Ascending aorta (tissue), 2 donors: ENCODE results near the gene MMS22L. TPM values are rescaled to one million over a fixed set of nuclear protein-coding genes. Genes with fewer than 3 reads are reported as not detected.

ENCODE experiments used
- DNase-seq, 2 donors: peaks; one replicate each; pipeline ENCODE4 v3.0.0-alpha.2; 2019; ENCODE audit warnings: low spot score in 2 of 2
- H3K27ac ChIP-seq, 2 donors: fragments of 200-600 bp; sonication (generic); one replicate each; pipeline ENCODE4 v1.5.1; 2016 to 2017; ENCODE audit warnings: mild to moderate bottlenecking in 1 of 2
- H3K27me3 ChIP-seq: fragments of 200-600 bp; sonication (generic); one replicate; pipeline ENCODE4 v1.5.1; 2017
- H3K36me3 ChIP-seq, 2 donors: fragments of 200-600 bp; sonication (generic); one replicate each; pipeline ENCODE4 v1.5.1; 2016
- H3K4me1 ChIP-seq, 2 donors: fragments of 200-600 bp; sonication (generic); one replicate each; pipeline ENCODE4 v1.5.1; 2016 to 2017; ENCODE audit warnings: mild to moderate bottlenecking in 1 of 2
- H3K4me3 ChIP-seq, 2 donors: fragments of 200-600 bp; sonication (generic); one replicate each; pipeline ENCODE4 v1.5.1; 2016 to 2017; ENCODE audit warnings: mild to moderate bottlenecking in 1 of 2
- H3K9me3 ChIP-seq, 2 donors: fragments of 200-600 bp; sonication (generic); one replicate each; pipeline ENCODE4 v1.5.1; 2016
- CTCF ChIP-seq, 3 experiments: fragments of 200-600 bp in 2 of 3; fragments of 450-650 bp in 1 of 3; sonication (generic) in 2 of 3; IDR thresholded peaks; one replicate each; pipeline ENCODE4 v1.5.1; 2016 to 2019; ENCODE audit warnings: antibody characterized with exemption in 3 of 3, mild to moderate bottlenecking in 1 of 3, moderate library complexity in 1 of 3
- intact Hi-C: fragments of 100-400 bp; cut with DNase I; formaldehyde crosslinking; loops from one replicate; pipeline ENCODE4 v1.15.1; 2023
- total RNA-seq: library from RNA; depleted of rRNA; stranded (reverse); fragments of >200 nt; gene quantifications from one replicate; pipeline ENCODE4 v1.1.0, GENCODE V29; 2016

Gene MMS22L
- total RNA-seq, 1 donor from 2014 or later: 21.9 TPM

DNA sequence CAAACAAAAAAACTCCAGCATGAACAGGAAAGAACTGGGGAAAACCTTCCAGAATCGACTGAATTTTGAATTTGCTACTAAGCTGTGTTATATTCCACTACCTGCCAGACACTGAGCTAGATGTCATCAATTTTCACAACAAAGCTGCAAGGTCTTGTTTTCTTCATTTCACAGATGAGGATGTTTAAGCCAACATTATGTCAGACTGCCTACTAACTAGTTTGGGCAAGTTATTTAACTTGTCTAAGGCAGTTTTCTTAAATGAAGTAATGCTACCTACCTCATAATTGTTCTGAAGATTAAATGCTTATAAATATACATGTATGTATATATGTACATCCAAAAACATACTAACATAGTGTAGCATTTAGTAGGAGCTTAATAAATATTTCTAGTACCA is 144.4 kb downstream of the MMS22L start:
- intact Hi-C loops: no loop called here
- no peak for DNase-seq
- Histone ChIP-seq H3K4me1 (no peaks in the 10 kb centered on the region), H3K27me3 (no peaks in the 10 kb centered on the region), H3K36me3 (no peaks in the 10 kb centered on the region), H3K9me3 (no peaks in the 10 kb centered on the region), H3K4me3 (no peak overlapping the region), H3K27ac (no peak overlapping the region)
- TF ChIP-seq CTCF (IDR thresholded peaks at IDR 0.05): no peak

DNA sequence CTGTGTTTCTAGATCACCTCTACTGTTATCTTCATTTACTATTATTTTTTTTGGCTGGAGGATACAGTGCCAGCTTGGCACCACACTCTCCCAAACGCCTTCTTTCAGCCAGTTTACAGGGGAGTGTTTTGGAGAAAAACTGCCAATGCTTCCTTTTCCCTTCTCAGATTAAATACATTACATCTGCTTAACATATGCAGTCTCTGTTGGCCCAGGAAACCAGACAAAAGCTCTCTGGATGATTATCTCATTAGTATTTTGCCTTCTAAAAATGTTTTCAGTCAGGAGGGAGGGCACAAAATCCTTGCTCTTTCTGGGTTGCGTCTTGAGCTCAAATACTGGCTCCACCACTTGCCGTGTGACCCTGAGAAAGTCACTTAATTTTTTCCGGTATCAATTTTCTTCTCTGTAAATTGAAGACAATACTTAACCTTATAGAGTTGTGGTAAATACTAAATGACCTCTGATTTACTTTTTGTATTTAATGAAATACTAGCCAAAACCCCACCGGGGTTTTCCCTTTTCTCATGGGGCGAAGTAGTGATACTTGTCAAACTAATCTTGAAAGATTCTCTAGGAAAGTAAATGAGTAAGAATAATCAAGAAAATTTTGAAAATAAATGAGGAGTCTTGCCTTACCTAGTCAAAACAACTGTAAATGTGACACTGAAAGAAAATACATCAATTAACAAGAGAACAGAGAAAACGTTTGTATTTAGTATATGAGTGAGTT is 146.2 kb downstream of the MMS22L start:
- DNase-seq: no peak
- Histone ChIP-seq H3K4me3 (no peak overlapping the region), H3K9me3 (no peaks in the 10 kb centered on the region), H3K27ac (no peak overlapping the region), H3K27me3 (no peaks in the 10 kb centered on the region), H3K4me1 (no peaks in the 10 kb centered on the region), H3K36me3 (no peaks in the 10 kb centered on the region)
- intact Hi-C loops: no loop called here
- no peak for TF ChIP-seq CTCF (IDR thresholded peaks at IDR 0.05)

GRCh38 chr6:97133067-97133466 is 149.9 kb downstream of the MMS22L start:
- no peaks in the 10 kb centered on the region for H3K36me3 ChIP-seq
- intact Hi-C loops: no loop called here
- no peak overlapping the region for H3K4me3 ChIP-seq
- DNase-seq: no peak
- no peaks in the 10 kb centered on the region for H3K27me3 ChIP-seq
- no peaks in the 10 kb centered on the region for H3K4me1 ChIP-seq
- no peak for TF ChIP-seq CTCF (IDR thresholded peaks at IDR 0.05)
- H3K27ac ChIP-seq: no peak overlapping the region
- no peaks in the 10 kb centered on the region for H3K9me3 ChIP-seq

DNA sequence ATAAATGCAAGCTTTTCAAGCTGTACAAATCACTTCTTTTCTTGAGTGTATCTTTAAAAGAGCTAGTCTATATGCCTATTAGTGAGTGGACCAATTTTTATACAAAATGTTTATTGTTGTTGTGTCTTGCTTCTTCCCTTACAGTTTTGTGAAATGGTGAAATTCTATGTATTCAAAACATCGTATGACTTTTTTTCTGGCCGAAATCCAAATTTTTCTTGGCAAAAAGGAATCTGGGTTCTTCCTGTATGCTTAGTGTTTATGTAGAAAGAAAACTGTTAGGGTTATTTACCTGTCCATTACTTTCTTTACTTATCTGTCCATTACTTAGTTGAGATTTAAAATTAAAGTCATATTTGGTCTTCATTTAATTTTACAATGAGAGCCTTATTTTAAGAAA is 153.9 kb downstream of the MMS22L start:
- no peak overlapping the region for H3K4me3 ChIP-seq
- no peaks in the 10 kb centered on the region for H3K27me3 ChIP-seq
- no peak for TF ChIP-seq CTCF (IDR thresholded peaks at IDR 0.05)
- no peaks in the 10 kb centered on the region for H3K9me3 ChIP-seq
- intact Hi-C loops: no loop called here
- H3K4me1 ChIP-seq: no peaks in the 10 kb centered on the region
- H3K36me3 ChIP-seq: no peaks in the 10 kb centered on the region
- no peak for DNase-seq
- H3K27ac ChIP-seq: no peak overlapping the region

- intact Hi-C loops: no loop called here
- Histone ChIP-seq H3K27ac (no peak overlapping the region), H3K36me3 (no peaks in the 10 kb centered on the region), H3K4me3 (no peak overlapping the region), H3K9me3 (no peaks in the 10 kb centered on the region), H3K4me1 (no peaks in the 10 kb centered on the region), H3K27me3 (no peaks in the 10 kb centered on the region)
- TF ChIP-seq CTCF (IDR thresholded peaks at IDR 0.05): no peak
- no peak for DNase-seq
These were observed 154.5 kb downstream of the MMS22L start for GRCh38 chr6:97128507-97128906.

DNA sequence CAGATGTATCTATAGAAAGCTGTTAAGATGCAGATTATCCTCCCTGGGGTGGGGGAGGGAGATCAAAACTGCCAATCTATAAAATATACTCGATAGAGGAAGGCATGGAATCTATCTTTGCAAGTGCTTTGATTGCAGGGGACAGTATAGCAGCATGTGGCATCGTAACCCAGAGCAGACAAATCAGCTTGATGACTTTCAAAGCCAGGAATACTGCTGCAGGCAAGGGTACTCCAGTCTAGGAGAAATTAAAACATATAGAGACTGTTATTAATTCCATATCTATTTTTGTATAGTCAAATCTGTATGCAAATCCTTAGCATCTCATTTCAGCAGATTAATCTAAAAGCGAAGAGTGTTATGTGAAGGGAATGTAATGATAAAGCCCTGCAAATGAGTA is 159.4 kb downstream of the MMS22L start:
- no peak overlapping the region for H3K27ac ChIP-seq
- no peak for DNase-seq
- no peaks in the 10 kb centered on the region for H3K27me3 ChIP-seq
- H3K9me3 ChIP-seq: no peaks in the 10 kb centered on the region
- H3K4me1 ChIP-seq: no peaks in the 10 kb centered on the region
- H3K36me3 ChIP-seq: no peaks in the 10 kb centered on the region
- TF ChIP-seq CTCF (IDR thresholded peaks at IDR 0.05): no peak
- no peak overlapping the region for H3K4me3 ChIP-seq
- intact Hi-C loops: no loop called here
